ENCODE data around the gene TDRD3.

DNA sequence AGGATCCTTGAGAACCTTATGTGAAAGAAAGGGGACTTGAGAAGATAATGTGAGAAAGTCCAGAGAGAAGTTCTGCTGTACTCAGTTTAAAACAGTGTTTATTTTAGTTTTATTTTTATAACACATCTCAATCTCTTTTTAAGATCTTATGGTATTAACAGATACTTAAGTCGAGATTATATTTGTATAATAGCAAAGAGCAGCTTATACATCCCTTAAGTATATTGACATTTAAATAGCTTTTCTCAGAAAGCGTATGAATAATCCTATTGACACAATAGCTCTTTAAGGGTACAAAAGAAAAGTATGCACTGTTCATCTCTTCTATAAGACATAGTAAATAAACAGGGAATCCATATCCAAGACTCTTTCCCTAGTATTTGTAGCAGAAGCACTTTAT is 42.2 kb downstream of the TDRD3 start:
- TF ChIP-seq, protein P1, sequence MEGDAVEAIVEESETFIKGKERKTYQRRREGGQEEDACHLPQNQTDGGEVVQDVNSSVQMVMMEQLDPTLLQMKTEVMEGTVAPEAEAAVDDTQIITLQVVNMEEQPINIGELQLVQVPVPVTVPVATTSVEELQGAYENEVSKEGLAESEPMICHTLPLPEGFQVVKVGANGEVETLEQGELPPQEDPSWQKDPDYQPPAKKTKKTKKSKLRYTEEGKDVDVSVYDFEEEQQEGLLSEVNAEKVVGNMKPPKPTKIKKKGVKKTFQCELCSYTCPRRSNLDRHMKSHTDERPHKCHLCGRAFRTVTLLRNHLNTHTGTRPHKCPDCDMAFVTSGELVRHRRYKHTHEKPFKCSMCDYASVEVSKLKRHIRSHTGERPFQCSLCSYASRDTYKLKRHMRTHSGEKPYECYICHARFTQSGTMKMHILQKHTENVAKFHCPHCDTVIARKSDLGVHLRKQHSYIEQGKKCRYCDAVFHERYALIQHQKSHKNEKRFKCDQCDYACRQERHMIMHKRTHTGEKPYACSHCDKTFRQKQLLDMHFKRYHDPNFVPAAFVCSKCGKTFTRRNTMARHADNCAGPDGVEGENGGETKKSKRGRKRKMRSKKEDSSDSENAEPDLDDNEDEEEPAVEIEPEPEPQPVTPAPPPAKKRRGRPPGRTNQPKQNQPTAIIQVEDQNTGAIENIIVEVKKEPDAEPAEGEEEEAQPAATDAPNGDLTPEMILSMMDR (IDR thresholded peaks at IDR 0.05; ENCODE audit: low read depth, low read length, missing input control), result no peak
- no peak for TF ChIP-seq SP1 (IDR thresholded peaks at IDR 0.05)
- no peak for TF ChIP-seq RAD21 (IDR thresholded peaks at IDR 0.05)
- TF ChIP-seq, protein P2, sequence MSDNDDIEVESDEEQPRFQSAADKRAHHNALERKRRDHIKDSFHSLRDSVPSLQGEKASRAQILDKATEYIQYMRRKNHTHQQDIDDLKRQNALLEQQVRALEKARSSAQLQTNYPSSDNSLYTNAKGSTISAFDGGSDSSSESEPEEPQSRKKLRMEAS (IDR thresholded peaks at IDR 0.05), result no peak
- TF ChIP-seq FOXA2 (IDR thresholded peaks at IDR 0.05), result no peak
- no peak for TF ChIP-seq HNF4A (conservative IDR thresholded peaks at IDR 0.05)
- no peak for TF ChIP-seq TAF1 (conservative IDR thresholded peaks at IDR 0.05)
- TF ChIP-seq, protein P3, sequence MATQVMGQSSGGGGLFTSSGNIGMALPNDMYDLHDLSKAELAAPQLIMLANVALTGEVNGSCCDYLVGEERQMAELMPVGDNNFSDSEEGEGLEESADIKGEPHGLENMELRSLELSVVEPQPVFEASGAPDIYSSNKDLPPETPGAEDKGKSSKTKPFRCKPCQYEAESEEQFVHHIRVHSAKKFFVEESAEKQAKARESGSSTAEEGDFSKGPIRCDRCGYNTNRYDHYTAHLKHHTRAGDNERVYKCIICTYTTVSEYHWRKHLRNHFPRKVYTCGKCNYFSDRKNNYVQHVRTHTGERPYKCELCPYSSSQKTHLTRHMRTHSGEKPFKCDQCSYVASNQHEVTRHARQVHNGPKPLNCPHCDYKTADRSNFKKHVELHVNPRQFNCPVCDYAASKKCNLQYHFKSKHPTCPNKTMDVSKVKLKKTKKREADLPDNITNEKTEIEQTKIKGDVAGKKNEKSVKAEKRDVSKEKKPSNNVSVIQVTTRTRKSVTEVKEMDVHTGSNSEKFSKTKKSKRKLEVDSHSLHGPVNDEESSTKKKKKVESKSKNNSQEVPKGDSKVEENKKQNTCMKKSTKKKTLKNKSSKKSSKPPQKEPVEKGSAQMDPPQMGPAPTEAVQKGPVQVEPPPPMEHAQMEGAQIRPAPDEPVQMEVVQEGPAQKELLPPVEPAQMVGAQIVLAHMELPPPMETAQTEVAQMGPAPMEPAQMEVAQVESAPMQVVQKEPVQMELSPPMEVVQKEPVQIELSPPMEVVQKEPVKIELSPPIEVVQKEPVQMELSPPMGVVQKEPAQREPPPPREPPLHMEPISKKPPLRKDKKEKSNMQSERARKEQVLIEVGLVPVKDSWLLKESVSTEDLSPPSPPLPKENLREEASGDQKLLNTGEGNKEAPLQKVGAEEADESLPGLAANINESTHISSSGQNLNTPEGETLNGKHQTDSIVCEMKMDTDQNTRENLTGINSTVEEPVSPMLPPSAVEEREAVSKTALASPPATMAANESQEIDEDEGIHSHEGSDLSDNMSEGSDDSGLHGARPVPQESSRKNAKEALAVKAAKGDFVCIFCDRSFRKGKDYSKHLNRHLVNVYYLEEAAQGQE (IDR thresholded peaks at IDR 0.05), result no peak
- TF ChIP-seq, protein P4, sequence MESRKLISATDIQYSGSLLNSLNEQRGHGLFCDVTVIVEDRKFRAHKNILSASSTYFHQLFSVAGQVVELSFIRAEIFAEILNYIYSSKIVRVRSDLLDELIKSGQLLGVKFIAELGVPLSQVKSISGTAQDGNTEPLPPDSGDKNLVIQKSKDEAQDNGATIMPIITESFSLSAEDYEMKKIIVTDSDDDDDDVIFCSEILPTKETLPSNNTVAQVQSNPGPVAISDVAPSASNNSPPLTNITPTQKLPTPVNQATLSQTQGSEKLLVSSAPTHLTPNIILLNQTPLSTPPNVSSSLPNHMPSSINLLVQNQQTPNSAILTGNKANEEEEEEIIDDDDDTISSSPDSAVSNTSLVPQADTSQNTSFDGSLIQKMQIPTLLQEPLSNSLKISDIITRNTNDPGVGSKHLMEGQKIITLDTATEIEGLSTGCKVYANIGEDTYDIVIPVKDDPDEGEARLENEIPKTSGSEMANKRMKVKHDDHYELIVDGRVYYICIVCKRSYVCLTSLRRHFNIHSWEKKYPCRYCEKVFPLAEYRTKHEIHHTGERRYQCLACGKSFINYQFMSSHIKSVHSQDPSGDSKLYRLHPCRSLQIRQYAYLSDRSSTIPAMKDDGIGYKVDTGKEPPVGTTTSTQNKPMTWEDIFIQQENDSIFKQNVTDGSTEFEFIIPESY (IDR thresholded peaks at IDR 0.05), result no peak
- TF ChIP-seq JUND (IDR thresholded peaks at IDR 0.05), result no peak
- no peak for TF ChIP-seq EGR1 (IDR thresholded peaks at IDR 0.05; ENCODE audit: low read depth in 2 of 2)
- no peak for TF ChIP-seq FOXA1 (IDR thresholded peaks at IDR 0.05)

Measured in liver (tissue), 3 donors.